IMR-90 (cell line): ENCODE measurements around the gene IFNG. TPM values are rescaled to one million over a fixed set of nuclear protein-coding genes. Genes with fewer than 3 reads are reported as not detected.
"Not testable (repeated sequence)": the region's sequence is repeated elsewhere in the genome, so short reads cannot be mapped to it uniquely, and the experiment has no call there.

Source experiments
- ATAC-seq: fragments of 200-7000 bp; cut with Tn5 transposase; 2 replicates; pipeline ENCODE4 v1.9.1; 2020; ENCODE audit warnings: low read depth, mild to moderate bottlenecking, moderate library complexity
- BruUV-seq: library from RNA; stranded (reverse); fragments of 400-500 nt; replicated peaks from 2 replicates; lab custom pipeline; 2021; lab: Mats Ljungman, UMichigan
- CTCF ChIA-PET: fragments of 300-600 bp; formaldehyde crosslinking; extraction: SDS; loops from one replicate; lab custom pipeline; 2021; ENCODE audit warnings: antibody characterized with exemption; lab: Yijun Ruan, JAX
- POLR2A ChIA-PET: fragments of 300-600 bp; sonication (Branson Sonifier 250); formaldehyde crosslinking; loops from one replicate; lab custom pipeline; 2022; ENCODE audit warnings: antibody characterized with exemption; ENCODE audit not compliant: unreplicated experiment; lab: Charles Lee
- DNase-seq: peaks from one replicate; pipeline ENCODE4 v3.0.0; 2013
- H2AFZ ChIP-seq: replicated peaks from 2 replicates; pipeline ENCODE3; 2013; ENCODE audit warnings: low read length, mild to moderate bottlenecking; ENCODE audit not compliant: poor library complexity
- H2AK5ac ChIP-seq: 2 replicates; pipeline ENCODE4 v1.6.1; 2013; ENCODE audit warnings: low read depth, low read length, inconsistent platforms
- H2AK9ac ChIP-seq: replicated peaks from 2 replicates; pipeline ENCODE3; 2013; ENCODE audit warnings: mild to moderate bottlenecking, low read depth, low read length, moderate library complexity; ENCODE audit not compliant: poor library complexity
- H2BK120ac ChIP-seq: 2 replicates; pipeline ENCODE4 v1.6.1; 2013; ENCODE audit warnings: low read depth, low read length, inconsistent platforms
- H2BK15ac ChIP-seq: 3 replicates; pipeline ENCODE4 v1.6.1; 2013; ENCODE audit warnings: low read depth, low read length, inconsistent platforms
- H2BK20ac ChIP-seq: 2 replicates; pipeline ENCODE4 v1.6.1; 2013; ENCODE audit warnings: low read depth, mild to moderate bottlenecking, inconsistent platforms, low read length, moderate library complexity
- H2BK5ac ChIP-seq: 2 replicates; pipeline ENCODE4 v1.6.1; 2013; ENCODE audit warnings: mild to moderate bottlenecking, low read depth, low read length, inconsistent platforms; ENCODE audit not compliant: poor library complexity, severe bottlenecking
- H3K14ac ChIP-seq: replicated peaks from 2 replicates; pipeline ENCODE4 v1.6.1; 2013; ENCODE audit warnings: low read depth, low read length, inconsistent platforms
- H3K18ac ChIP-seq: 2 replicates; pipeline ENCODE4 v1.6.1; 2013; ENCODE audit warnings: low read depth, low read length, control low read depth
- H3K23ac ChIP-seq: 2 replicates; pipeline ENCODE4 v1.6.1; 2013; ENCODE audit warnings: low read depth, low read length, inconsistent platforms
- H3K27ac ChIP-seq: 2 replicates; pipeline ENCODE4 v1.5.1; 2013; ENCODE audit warnings: mild to moderate bottlenecking, control low read depth, low read length; ENCODE audit not compliant: insufficient read depth
- H3K27me3 ChIP-seq: 2 replicates; pipeline ENCODE4 v1.6.1; 2013; ENCODE audit warnings: low read length; ENCODE audit not compliant: control insufficient read depth, insufficient read depth
- H3K36me3 ChIP-seq: 2 replicates; pipeline ENCODE4 v1.6.1; 2013; ENCODE audit warnings: low read length, mixed read lengths; ENCODE audit not compliant: control insufficient read depth, insufficient read depth
- H3K4ac ChIP-seq: 2 replicates; pipeline ENCODE4 v1.6.1; 2013; ENCODE audit warnings: low read depth, low read length, inconsistent platforms
- H3K4me1 ChIP-seq: 2 replicates; pipeline ENCODE4 v1.6.1; 2013; ENCODE audit warnings: low read length, mixed read lengths; ENCODE audit not compliant: control insufficient read depth, insufficient read depth
- H3K4me2 ChIP-seq: 2 replicates; pipeline ENCODE4 v1.6.1; 2013; ENCODE audit warnings: low read depth, mild to moderate bottlenecking, control low read depth, low read length, moderate library complexity
- H3K4me3 ChIP-seq: 2 replicates; pipeline ENCODE4 v1.5.1; 2013; ENCODE audit warnings: low read depth, mild to moderate bottlenecking, control low read depth, low read length, moderate library complexity; ENCODE audit not compliant: insufficient read depth
- H3K56ac ChIP-seq: 2 replicates; pipeline ENCODE4 v1.6.1; 2013; ENCODE audit warnings: low read length, inconsistent platforms; ENCODE audit not compliant: insufficient read depth; ENCODE audit errors: extremely low read depth
- H3K79me1 ChIP-seq, 2 experiments: 2 replicates each; pipeline ENCODE4 v1.6.1; 2013; ENCODE audit warnings: low read length in 2 of 2, inconsistent platforms in 1 of 2, low read depth in 1 of 2
- H3K9ac ChIP-seq: 2 replicates; pipeline ENCODE4 v1.6.1; 2013; ENCODE audit warnings: low read depth, low read length, control low read depth
- H3K9me1 ChIP-seq: 2 replicates; pipeline ENCODE4 v1.6.1; 2013; ENCODE audit warnings: low read length, inconsistent platforms; ENCODE audit not compliant: insufficient read depth
- H3K9me3 ChIP-seq: 2 replicates; pipeline ENCODE4 v1.6.1; 2013; ENCODE audit warnings: low read length; ENCODE audit not compliant: control insufficient read depth, insufficient read depth
- H4K20me1 ChIP-seq: 2 replicates; pipeline ENCODE4 v1.6.1; 2013; ENCODE audit warnings: low read length, inconsistent platforms; ENCODE audit not compliant: insufficient read depth
- H4K5ac ChIP-seq: 2 replicates; pipeline ENCODE4 v1.6.1; 2013; ENCODE audit warnings: mild to moderate bottlenecking, low read depth, low read length, control low read depth
- H4K8ac ChIP-seq, 2 experiments: 2 replicates each; pipeline ENCODE4 v1.6.1; 2013; ENCODE audit warnings: low read depth in 2 of 2, low read length in 2 of 2, control low read depth in 1 of 2, inconsistent platforms in 1 of 2
- H4K91ac ChIP-seq: 2 replicates; pipeline ENCODE4 v1.6.1; 2013; ENCODE audit warnings: low read depth, low read length, inconsistent platforms; ENCODE audit not compliant: insufficient read depth
- CTCF ChIP-seq: conservative IDR thresholded peaks from 2 replicates; pipeline ENCODE4 v1.5.1; 2012; ENCODE audit warnings: mild to moderate bottlenecking, low read depth, low read length, improper control_type of control experiment
- FOS ChIP-seq: fragments of 150-350 bp; IDR thresholded peaks from 2 replicates; pipeline ENCODE4 v1.6.1; 2016; ENCODE audit warnings: low read depth, low read length
- MAZ ChIP-seq: IDR thresholded peaks from 2 replicates; pipeline ENCODE4 v1.6.1; 2012; ENCODE audit warnings: low read depth, mild to moderate bottlenecking, low read length, improper control_type of control experiment, moderate library complexity, borderline replicate concordance
- WGBS, 2 experiments: methylation state at CpG; one replicate each; pipeline versions ENCODE4 v1.1.5 to v1.1.7; 2013; ENCODE audit warnings: missing lambda C conversion rate in 2 of 2; ENCODE audit not compliant: insufficient read length in 1 of 2; ENCODE audit errors: extremely low coverage in 2 of 2; 5-methylcytosine and 5-hydroxymethylcytosine counted together
- dilution Hi-C: fragments of 300-500 bp; cut with HindIII; formaldehyde crosslinking; loops from one replicate; pipeline ENCODE4 v1.14.3; 2018; ENCODE audit warnings: low sequenced_read_pairs; ENCODE audit not compliant: unreplicated experiment
- in situ Hi-C: fragments of 300-500 bp; cut with MboI; formaldehyde crosslinking; loops from 3 replicates; pipeline ENCODE4 v1.14.3; 2019; ENCODE audit warnings: low sequenced_read_pairs, inconsistent platforms, mixed read lengths
- intact Hi-C: fragments of 100-400 bp; cut with micrococcal nuclease; formaldehyde crosslinking; loops from 2 replicates; pipeline ENCODE4 v1.10.0; 2022
- polyA plus RNA-seq, 3 experiments: library from polyadenylated mRNA; depleted of rRNA; stranded (reverse); fragments of >200 nt; gene quantifications; 2 replicates each; pipeline ENCODE4 v1.2.3, GENCODE V29; 2012; ENCODE audit warnings: low replicate concordance in 1 of 3
- total RNA-seq: library from RNA; depleted of rRNA; stranded (reverse); fragments of >200 nt; gene quantifications from 2 replicates; pipeline ENCODE4 v1.2.3, GENCODE V29; 2012

IFNG gene
- total and polyA plus RNA-seq, 2 of the 4 experiments (the other 2 are of a cell fraction) = not detected

- ChIA-PET CTCF (no interaction called here), POLR2A (no interaction called here)
- Histone ChIP-seq H3K4me2 (no peak overlapping the region), H3K9ac (no peak overlapping the region), H3K27ac (no peak overlapping the region), H4K20me1 (no peaks in the 10 kb centered on the region), H2BK120ac (no peak overlapping the region), H3K18ac (no peak overlapping the region), H3K4me1 (no peaks in the 10 kb centered on the region), H2AFZ (no peak overlapping the region), H3K36me3 (no peaks in the 10 kb centered on the region), H3K9me1 (no peaks in the 10 kb centered on the region), H2AK9ac (no peak overlapping the region), H4K8ac (no peak overlapping the region), H3K23ac (no peak overlapping the region), H2AK5ac (no peak overlapping the region), H3K27me3 (no peaks in the 10 kb centered on the region), H4K91ac (no peak overlapping the region), H3K14ac (no peak overlapping the region), H3K79me1 (no peaks in the 10 kb centered on the region), H2BK5ac (no peak overlapping the region), H3K4ac (no peak overlapping the region), H4K5ac (no peak overlapping the region), H3K4me3 (no peak overlapping the region), H3K9me3 (no peaks in the 10 kb centered on the region), H2BK20ac (no peak overlapping the region), H2BK15ac (no peak overlapping the region), H3K56ac (no peak overlapping the region)
- 40% methylated on average over 2 of the region's 4 CpGs; no CpG with 5 or more reads in 1 of the 2 experiments for WGBS, 2 experiments
- in situ Hi-C loops (no loop called here), intact Hi-C loops (no loop called here), dilution Hi-C loops (no loop called here)
- no peak for ATAC-seq
- BruUV-seq = no TSS peak
- TF ChIP-seq CTCF (no peak), MAZ (no peak), FOS (no peak)
- DNase-seq = no peak
These were observed 16.1 kb upstream of the IFNG start for GRCh38 chr12:68175557-68176061.

DNA sequence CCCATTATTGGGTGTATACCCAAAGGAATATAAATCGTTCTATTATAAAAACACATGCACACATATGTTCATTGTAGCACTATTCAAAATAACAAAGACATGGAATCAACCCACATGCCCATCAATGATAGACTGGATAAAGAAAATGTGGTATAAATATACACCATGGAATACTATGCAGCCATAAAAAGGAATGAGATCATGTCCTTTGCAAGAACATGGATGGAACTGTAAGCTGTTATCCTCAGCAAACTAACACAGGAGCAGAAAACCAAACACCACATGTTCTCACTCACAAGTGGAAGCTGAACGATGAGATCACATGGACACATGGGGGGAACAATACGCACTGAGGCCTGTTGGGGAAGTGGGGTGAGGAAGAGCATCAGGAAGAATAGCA, 15.2 kb upstream of the IFNG start:
- H4K91ac ChIP-seq, H3K4me1 ChIP-seq, H2BK15ac ChIP-seq, H3K14ac ChIP-seq, DNase-seq, H3K4me2 ChIP-seq, H3K18ac ChIP-seq, H3K27me3 ChIP-seq, H2AFZ ChIP-seq, ATAC-seq, H2AK9ac ChIP-seq, H2AK5ac ChIP-seq, CTCF ChIA-PET, H2BK5ac ChIP-seq, H3K9me1 ChIP-seq, in situ Hi-C loops, H2BK20ac ChIP-seq, H3K4me3 ChIP-seq, dilution Hi-C loops, H3K23ac ChIP-seq, H4K20me1 ChIP-seq, BruUV-seq, H3K9ac ChIP-seq, H3K36me3 ChIP-seq, H2BK120ac ChIP-seq, H3K56ac ChIP-seq, POLR2A ChIA-PET, H3K4ac ChIP-seq, H4K8ac ChIP-seq, H4K5ac ChIP-seq, H3K9me3 ChIP-seq, intact Hi-C loops, H3K79me1 ChIP-seq, H3K27ac ChIP-seq: not testable (repeated sequence)
- no CpG with 5 or more reads among the region's 3 CpGs for WGBS, 2 experiments
